ENCODE results near the gene C11orf97.

Gene C11orf97

GRCh38 chr11:94533696-94534630, 21.7 kb downstream of the C11orf97 start:
- no peak for TF ChIP-seq CEBPB (IDR thresholded peaks at IDR 0.05)
- no peak for TF ChIP-seq CREB1 (IDR thresholded peaks at IDR 0.05; ENCODE audit: low read depth)
- no peak for TF ChIP-seq ZBTB7A (IDR thresholded peaks at IDR 0.05; ENCODE audit: low read depth)
- TF ChIP-seq USF1 (IDR thresholded peaks at IDR 0.05), result no peak
- TF ChIP-seq EGR1 (IDR thresholded peaks at IDR 0.05), result no peak
- no peak for TF ChIP-seq FOXM1 (IDR thresholded peaks at IDR 0.05; ENCODE audit: borderline replicate concordance, low read depth)

- TF ChIP-seq EP300 (IDR thresholded peaks at IDR 0.05; ENCODE audit: borderline replicate concordance), result no peak
- no peak for TF ChIP-seq REST (IDR thresholded peaks at IDR 0.05; ENCODE audit: low read depth)
- no peak for TF ChIP-seq CREB1 (IDR thresholded peaks at IDR 0.05; ENCODE audit: low read depth)
- TF ChIP-seq ZBTB7A (IDR thresholded peaks at IDR 0.05; ENCODE audit: low read depth), result no peak
- TF ChIP-seq NFIC (IDR thresholded peaks at IDR 0.05), result no peak
- no peak for TF ChIP-seq USF1 (IDR thresholded peaks at IDR 0.05)
- no peak for TF ChIP-seq RAD21 (IDR thresholded peaks at IDR 0.05; ENCODE audit: low read depth)
- no peak for TF ChIP-seq MAX (IDR thresholded peaks at IDR 0.05)
- TF ChIP-seq TEAD4 (IDR thresholded peaks at IDR 0.05), result no peak
- no peak for TF ChIP-seq FOXM1 (IDR thresholded peaks at IDR 0.05; ENCODE audit: borderline replicate concordance, low read depth)
- no peak for TF ChIP-seq TAF1 (IDR thresholded peaks at IDR 0.05; ENCODE audit: low read depth)
- no peak for TF ChIP-seq TCF12 (IDR thresholded peaks at IDR 0.05; ENCODE audit: low read depth)
- no peak for TF ChIP-seq CEBPB (IDR thresholded peaks at IDR 0.05)
- TF ChIP-seq EGR1 (IDR thresholded peaks at IDR 0.05), result no peak
- no peak for TF ChIP-seq YY1 (IDR thresholded peaks at IDR 0.05; ENCODE audit: low read depth)
Observed at GRCh38 chr11:94536386-94536785, 24.1 kb downstream of the C11orf97 start.

- no peak for TF ChIP-seq USF1 (IDR thresholded peaks at IDR 0.05)
- TF ChIP-seq FOXM1 (IDR thresholded peaks at IDR 0.05; ENCODE audit: borderline replicate concordance, low read depth), result no peak
Observed at GRCh38 chr11:94537031-94537600, 24.9 kb downstream of the C11orf97 start.

- TF ChIP-seq REST (IDR thresholded peaks at IDR 0.05; ENCODE audit: low read depth) (no peak), MAX (IDR thresholded peaks at IDR 0.05) (no peak), TAF1 (IDR thresholded peaks at IDR 0.05; ENCODE audit: low read depth) (no peak), CREB1 (IDR thresholded peaks at IDR 0.05; ENCODE audit: low read depth) (no peak), TCF12 (IDR thresholded peaks at IDR 0.05; ENCODE audit: low read depth) (no peak), FOXM1 (IDR thresholded peaks at IDR 0.05; ENCODE audit: borderline replicate concordance, low read depth) (no peak), YY1 (IDR thresholded peaks at IDR 0.05; ENCODE audit: low read depth) (no peak), RAD21 (IDR thresholded peaks at IDR 0.05; ENCODE audit: low read depth) (no peak), NFIC (IDR thresholded peaks at IDR 0.05) (no peak), EGR1 (IDR thresholded peaks at IDR 0.05) (no peak), EP300 (IDR thresholded peaks at IDR 0.05; ENCODE audit: borderline replicate concordance) (no peak), CEBPB (IDR thresholded peaks at IDR 0.05) (no peak), TEAD4 (IDR thresholded peaks at IDR 0.05) (no peak), USF1 (IDR thresholded peaks at IDR 0.05) (no peak), ZBTB7A (IDR thresholded peaks at IDR 0.05; ENCODE audit: low read depth) (no peak)
Observed at GRCh38 chr11:94539420-94539819, 27.2 kb downstream of the C11orf97 start.

All from Ishikawa (cell line).